Liver (tissue), 9 donors: ENCODE results near the gene SYNE4. TPM values are rescaled to one million over a fixed set of nuclear protein-coding genes. Genes with fewer than 3 reads are reported as not detected.

Experiments
- DNase-seq: peaks from one replicate; pipeline ENCODE4 v3.0.0-alpha.2; 2017; ENCODE audit warnings: low spot score
- H3K27ac ChIP-seq, 2 donors: one replicate each; pipeline ENCODE4 v1.7.0; 2013; ENCODE audit warnings: inconsistent platforms in 2 of 2, low read length in 2 of 2, control low read depth in 1 of 2, low read depth in 1 of 2, mild to moderate bottlenecking in 1 of 2
- H3K27me3 ChIP-seq, 4 donors: one replicate each; pipeline versions ENCODE4 v1.6.1 to v1.7.0; 2013; ENCODE audit warnings: low read length in 3 of 4, inconsistent platforms in 1 of 4, mild to moderate bottlenecking in 1 of 4, moderate library complexity in 1 of 4; ENCODE audit not compliant: control insufficient read depth in 4 of 4, insufficient read depth in 4 of 4
- H3K36me3 ChIP-seq, 4 donors: one replicate each; pipeline versions ENCODE4 v1.6.1 to v1.7.0; 2013; ENCODE audit warnings: low read length in 3 of 4, mild to moderate bottlenecking in 3 of 4, low read depth in 1 of 4, moderate library complexity in 1 of 4; ENCODE audit not compliant: control insufficient read depth in 4 of 4, insufficient read depth in 3 of 4
- H3K4me1 ChIP-seq, 4 donors: one replicate each; pipeline versions ENCODE4 v1.6.1 to v1.7.0; 2013; ENCODE audit warnings: low read length in 3 of 4, mild to moderate bottlenecking in 3 of 4, moderate library complexity in 1 of 4; ENCODE audit not compliant: control insufficient read depth in 4 of 4, insufficient read depth in 4 of 4
- H3K4me3 ChIP-seq, 3 donors: one replicate each; pipeline versions ENCODE4 v1.6.1 to v1.7.0; 2013; ENCODE audit warnings: low read length in 3 of 3, control low read depth in 1 of 3, low read depth in 1 of 3, mild to moderate bottlenecking in 1 of 3
- H3K9ac ChIP-seq, 2 donors: one replicate each; pipeline ENCODE4 v1.7.0; 2013; ENCODE audit warnings: low read length in 2 of 2, mild to moderate bottlenecking in 2 of 2, moderate library complexity in 2 of 2, control low read depth in 1 of 2, low read depth in 1 of 2
- H3K9me3 ChIP-seq, 4 donors: one replicate each; pipeline versions ENCODE4 v1.6.1 to v1.7.0; 2013; ENCODE audit warnings: low read length in 3 of 4; ENCODE audit not compliant: control insufficient read depth in 4 of 4
- CTCF ChIP-seq: fragments of 150-350 bp; IDR thresholded peaks from 2 replicates; pipeline ENCODE4 v1.5.1; 2017; ENCODE audit warnings: improper control_type of control experiment, low read depth, low read length; ENCODE audit not compliant: missing input control
- EGR1 ChIP-seq, 2 donors: IDR thresholded peaks; 2 replicates each; pipeline ENCODE4 v1.6.1; 2016 to 2018; ENCODE audit warnings: antibody characterized with exemption in 2 of 2, low read depth in 2 of 2
- FOXA1 ChIP-seq: IDR thresholded peaks from 2 replicates; pipeline ENCODE4 v1.6.1; 2016; ENCODE audit warnings: antibody characterized with exemption
- FOXA2 ChIP-seq: IDR thresholded peaks from 2 replicates; pipeline ENCODE4 v1.6.1; 2016; ENCODE audit warnings: antibody characterized with exemption
- GABPA ChIP-seq, 2 donors: IDR thresholded peaks in 1 of 2; conservative IDR thresholded peaks in 1 of 2; 2 replicates each; pipeline ENCODE4 v1.6.1; 2016; ENCODE audit warnings: antibody characterized with exemption in 2 of 2, mild to moderate bottlenecking in 1 of 2, moderate library complexity in 1 of 2
- HNF4A ChIP-seq, 2 donors: conservative IDR thresholded peaks; 2 replicates each; pipeline ENCODE4 v1.6.1; 2016; ENCODE audit warnings: antibody characterized with exemption in 2 of 2, mild to moderate bottlenecking in 2 of 2
- HNF4G ChIP-seq: IDR thresholded peaks from 2 replicates; pipeline ENCODE4 v1.6.1; 2016; ENCODE audit warnings: antibody characterized with exemption
- JUND ChIP-seq, 2 donors: IDR thresholded peaks; 2 replicates each; pipeline ENCODE4 v1.6.1; 2016; ENCODE audit warnings: antibody characterized with exemption in 2 of 2
- NR2F2 ChIP-seq: IDR thresholded peaks from 2 replicates; pipeline ENCODE4 v1.6.1; 2016; ENCODE audit warnings: antibody characterized with exemption
- RAD21 ChIP-seq, 2 donors: IDR thresholded peaks; 2 replicates each; pipeline ENCODE4 v1.6.1; 2016; ENCODE audit warnings: antibody characterized with exemption in 2 of 2, mild to moderate bottlenecking in 2 of 2
- REST ChIP-seq: IDR thresholded peaks from 2 replicates; pipeline ENCODE4 v1.6.1; 2016; ENCODE audit warnings: antibody characterized with exemption, mild to moderate bottlenecking
- RXRA ChIP-seq, 2 donors: IDR thresholded peaks; 2 replicates each; pipeline ENCODE4 v1.6.1; 2017 to 2018; ENCODE audit warnings: antibody characterized with exemption in 2 of 2, mild to moderate bottlenecking in 1 of 2
- SP1 ChIP-seq: IDR thresholded peaks from 2 replicates; pipeline ENCODE4 v1.6.1; 2018; ENCODE audit warnings: antibody characterized with exemption, mild to moderate bottlenecking
- TAF1 ChIP-seq: conservative IDR thresholded peaks from 2 replicates; pipeline ENCODE4 v1.6.1; 2016; ENCODE audit warnings: antibody characterized with exemption, mild to moderate bottlenecking
- YY1 ChIP-seq: IDR thresholded peaks from 2 replicates; pipeline ENCODE4 v1.6.1; 2016; ENCODE audit warnings: antibody characterized with exemption, mild to moderate bottlenecking
- ZBTB33 ChIP-seq: IDR thresholded peaks from 2 replicates; pipeline ENCODE4 v1.6.1; 2016; ENCODE audit warnings: antibody characterized with exemption
- WGBS: extraction: QIAGEN DNeasy Blood & Tissue Kit; methylation state at CpG from one replicate; pipeline ENCODE4 v1.1.7; 2013; 5-methylcytosine and 5-hydroxymethylcytosine counted together
- polyA plus RNA-seq, 2 donors: library from polyadenylated mRNA; stranded (reverse) in 1 of 2; unstranded in 1 of 2; fragments of 200-250 nt in 1 of 2; fragments of >200 nt in 1 of 2; fragmentation: Nextera tagmentation in 1 of 2; extraction: Ambion mirVana in 1 of 2; gene quantifications; one replicate each; pipeline versions ENCODE4 v1.2.1 to v1.2.3, GENCODE V29; 2013 to 2015
- total RNA-seq, 2 donors: library from RNA; depleted of rRNA; stranded (reverse); fragments of >200 nt; gene quantifications; one replicate each; pipeline ENCODE4 v1.2.3, GENCODE V29; 2014
- TF ChIP-seq, protein P1 (sequence below): IDR thresholded peaks from 2 replicates; pipeline ENCODE4 v1.6.1; 2016; ENCODE audit warnings: antibody characterized with exemption
- TF ChIP-seq, protein P2 (sequence below): IDR thresholded peaks from 2 replicates; pipeline ENCODE4 v1.6.1; 2016; ENCODE audit warnings: antibody characterized with exemption
- donor health status: healthy.
- donor health status: healthy.
- donor health status: healthy.
- donor health status: healthy.
- donor health status: healthy.

The SYNE4 gene
- total and polyA plus RNA-seq, 4 donors: 1.8 to 5.7 (median 4.3) TPM

GRCh38 chr19:35978832-35979365, 29.7 kb downstream of the SYNE4 start (continued):
- TF ChIP-seq HNF4A (conservative IDR thresholded peaks at IDR 0.05): no peak

DNA sequence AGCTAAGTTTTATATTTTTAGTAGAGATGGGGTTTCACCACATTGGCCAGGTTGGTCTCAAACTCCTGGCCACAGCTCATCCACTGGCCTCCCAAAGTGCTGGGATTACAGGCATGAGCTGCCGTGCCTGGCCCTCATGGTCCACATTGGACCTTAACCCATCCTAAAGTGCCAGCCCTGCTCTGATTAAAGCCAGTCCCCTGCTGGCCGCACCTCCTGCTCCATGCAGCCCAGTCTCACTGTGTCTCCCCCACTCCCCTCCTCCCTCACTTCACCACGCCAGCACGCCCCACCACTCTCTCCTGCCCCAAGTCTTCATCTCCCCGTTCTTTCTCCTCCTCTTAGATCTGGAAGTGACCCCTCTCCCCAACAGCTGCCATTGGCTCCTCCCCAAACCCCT, 30.3 kb downstream of the SYNE4 start:
- no peak for TF ChIP-seq GABPA (IDR thresholded peaks at IDR 0.05 in 1 of 2, conservative IDR thresholded peaks at IDR 0.05 in 1 of 2)
- TF ChIP-seq FOXA2: no peak
- no peak for TF ChIP-seq REST
- TF ChIP-seq JUND (IDR thresholded peaks at IDR 0.05): no peak
- TF ChIP-seq, protein P1, sequence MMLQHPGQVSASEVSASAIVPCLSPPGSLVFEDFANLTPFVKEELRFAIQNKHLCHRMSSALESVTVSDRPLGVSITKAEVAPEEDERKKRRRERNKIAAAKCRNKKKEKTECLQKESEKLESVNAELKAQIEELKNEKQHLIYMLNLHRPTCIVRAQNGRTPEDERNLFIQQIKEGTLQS: no peak
- TF ChIP-seq SP1: no peak
- no peak for TF ChIP-seq TAF1
- no peak for TF ChIP-seq ZBTB33
- TF ChIP-seq HNF4G: no peak
- TF ChIP-seq EGR1 (IDR thresholded peaks at IDR 0.05; ENCODE audit: low read depth in 2 of 2): no peak
- no peak for TF ChIP-seq NR2F2
- TF ChIP-seq CTCF: no peak
- TF ChIP-seq RAD21 (IDR thresholded peaks at IDR 0.05): no peak
- no peak for TF ChIP-seq HNF4A (conservative IDR thresholded peaks at IDR 0.05)
- TF ChIP-seq RXRA (IDR thresholded peaks at IDR 0.05): no peak
- TF ChIP-seq YY1: no peak
- TF ChIP-seq, protein P2, sequence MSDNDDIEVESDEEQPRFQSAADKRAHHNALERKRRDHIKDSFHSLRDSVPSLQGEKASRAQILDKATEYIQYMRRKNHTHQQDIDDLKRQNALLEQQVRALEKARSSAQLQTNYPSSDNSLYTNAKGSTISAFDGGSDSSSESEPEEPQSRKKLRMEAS: no peak
- TF ChIP-seq FOXA1: no peak
- no peaks in the 10 kb centered on the region for H3K4me1 ChIP-seq
- WGBS: 49% methylated on average over 5 of the region's 5 CpGs
- H3K9me3 ChIP-seq: no peaks in the 10 kb centered on the region
- no peak for DNase-seq
- no peak overlapping the region for H3K4me3 ChIP-seq
- no peaks in the 10 kb centered on the region for H3K36me3 ChIP-seq
- H3K9ac ChIP-seq: no peak overlapping the region
- H3K27ac ChIP-seq: no peak overlapping the region
- H3K27me3 ChIP-seq: no peaks in the 10 kb centered on the region
